GM18867 (cell line): ENCODE measurements around the gene ZNF749.
"Not testable (repeated sequence)": the region's sequence is repeated elsewhere in the genome, so short reads cannot be mapped to it uniquely, and the experiment has no call there.

ENCODE experiments used
- ATAC-seq: cut with Tn5 transposase; IDR thresholded peaks from one replicate; pipeline ENCODE4 v1.9.1; 2021; ENCODE audit warnings: mild to moderate bottlenecking, moderate library complexity; ENCODE audit not compliant: unreplicated experiment

Gene ZNF749

DNA sequence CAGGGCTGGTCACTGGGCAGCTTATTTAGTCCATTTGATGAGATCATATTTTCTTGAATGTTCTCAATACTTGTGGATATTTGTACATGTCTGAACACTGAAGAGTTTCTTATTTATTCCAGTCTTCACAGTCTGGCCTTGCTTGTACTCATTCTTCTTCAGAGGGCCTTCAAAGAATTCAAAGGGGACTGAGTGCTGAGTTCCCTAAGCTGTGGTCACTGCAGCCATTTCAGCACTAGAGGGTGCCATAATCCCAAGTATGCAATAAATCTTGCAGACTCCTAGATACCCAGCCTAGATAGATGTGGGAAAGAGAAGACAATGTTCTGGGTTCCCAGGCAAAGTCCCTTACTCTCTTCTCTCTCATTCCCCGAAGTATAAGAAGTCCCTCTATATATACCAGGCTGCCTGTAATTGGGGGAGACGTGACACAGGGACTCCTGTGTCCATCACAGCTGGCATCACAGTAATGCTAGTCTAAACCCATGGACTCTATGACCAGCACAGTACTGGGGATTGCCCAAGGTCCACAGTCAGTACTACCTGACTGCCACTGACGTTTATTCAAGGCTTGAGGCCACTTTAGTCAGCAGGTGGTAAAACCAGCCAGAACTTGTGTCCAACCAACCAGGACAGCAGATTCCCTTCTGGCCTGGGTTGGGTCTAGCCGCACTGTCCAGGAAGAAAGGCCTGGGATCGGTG is 30.7 kb downstream of the ZNF749 start:
- ATAC-seq: no peak

DNA sequence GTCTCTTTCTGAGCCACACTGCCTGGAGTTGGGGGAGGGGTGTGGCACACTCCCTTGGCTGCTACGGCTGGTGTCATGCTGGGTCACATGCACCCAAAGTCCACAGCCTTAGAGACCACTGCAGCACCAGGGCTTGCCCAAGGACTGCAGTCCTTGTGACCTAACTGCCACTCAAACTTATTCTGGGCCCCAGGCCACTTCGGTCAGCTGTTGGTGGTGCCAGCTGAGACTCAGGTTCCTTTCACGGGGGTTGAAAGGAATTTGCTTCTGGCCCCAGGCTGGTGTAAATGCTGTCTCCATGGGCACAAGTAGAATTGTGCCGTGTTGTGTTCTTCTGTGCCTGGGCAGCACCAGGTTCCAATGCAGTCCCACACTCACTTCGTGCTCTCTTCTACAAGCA is 31.4 kb downstream of the ZNF749 start:
- no peak for ATAC-seq

DNA sequence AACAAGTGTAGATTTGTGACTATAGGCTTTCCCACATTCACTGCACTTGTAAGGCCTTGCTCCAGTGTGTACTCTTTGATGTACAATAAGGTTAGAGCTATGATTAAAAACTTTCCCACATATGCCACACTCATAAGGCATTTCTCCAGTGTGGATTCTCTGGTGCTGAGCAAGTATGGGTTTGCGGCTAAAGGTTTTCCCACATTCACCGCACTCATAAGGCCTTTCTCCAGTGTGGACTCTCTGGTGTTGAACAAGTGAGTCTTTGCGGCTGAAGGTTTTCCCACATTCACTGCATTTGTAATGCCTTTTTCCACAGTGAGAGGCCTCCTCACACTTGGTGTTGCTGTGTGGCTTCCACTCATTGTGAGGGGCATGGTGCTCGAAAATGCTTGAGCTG is 38.5 kb downstream of the ZNF749 start:
- no peak for ATAC-seq

DNA sequence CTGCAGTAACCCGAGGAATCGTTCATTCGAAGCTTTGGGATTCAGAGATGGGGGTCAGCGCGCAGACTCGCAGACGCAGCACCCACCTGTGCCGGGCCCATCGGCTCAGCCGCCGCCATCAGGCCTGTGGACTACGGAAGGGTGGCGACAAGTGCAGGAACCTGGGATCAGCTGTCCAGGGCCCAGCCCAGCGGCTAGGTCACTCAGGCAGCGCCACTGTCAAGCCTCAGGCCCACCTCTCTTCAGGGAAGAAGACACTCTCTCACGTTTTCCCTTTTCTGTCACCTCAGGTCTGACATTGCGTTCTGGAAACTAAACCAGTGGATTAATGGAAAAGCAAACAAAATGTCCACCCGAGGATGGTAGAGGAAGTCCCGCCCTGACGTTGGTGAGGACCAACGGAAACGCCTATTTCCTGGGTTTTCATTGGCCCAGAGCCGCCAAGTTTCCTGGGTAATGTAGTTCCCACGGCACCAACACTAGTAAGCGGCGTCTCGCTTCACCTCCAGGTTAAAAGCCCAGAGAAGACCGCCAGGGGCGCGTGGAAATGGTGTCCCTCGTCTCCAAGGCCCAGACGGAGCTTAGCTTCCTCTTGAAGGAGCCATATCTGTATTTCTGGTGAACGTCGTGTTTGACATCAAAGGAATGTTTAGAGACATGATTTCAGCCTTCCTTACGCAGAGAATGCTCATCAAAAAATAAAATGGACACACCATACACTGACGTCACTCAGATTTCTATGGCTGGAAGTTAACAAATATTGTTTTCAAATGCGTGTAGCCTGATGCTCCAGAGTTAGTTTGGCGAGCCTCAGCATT is 42.3 kb downstream of the ZNF749 start, which contains the start of gene ZNF772:
ZNF772 (minus strand) TSS at position 376 of the 818 bp plus-strand sequence; CDS start at position 119, 257 bp downstream.
- peak; percentile 93 for ATAC-seq

DNA sequence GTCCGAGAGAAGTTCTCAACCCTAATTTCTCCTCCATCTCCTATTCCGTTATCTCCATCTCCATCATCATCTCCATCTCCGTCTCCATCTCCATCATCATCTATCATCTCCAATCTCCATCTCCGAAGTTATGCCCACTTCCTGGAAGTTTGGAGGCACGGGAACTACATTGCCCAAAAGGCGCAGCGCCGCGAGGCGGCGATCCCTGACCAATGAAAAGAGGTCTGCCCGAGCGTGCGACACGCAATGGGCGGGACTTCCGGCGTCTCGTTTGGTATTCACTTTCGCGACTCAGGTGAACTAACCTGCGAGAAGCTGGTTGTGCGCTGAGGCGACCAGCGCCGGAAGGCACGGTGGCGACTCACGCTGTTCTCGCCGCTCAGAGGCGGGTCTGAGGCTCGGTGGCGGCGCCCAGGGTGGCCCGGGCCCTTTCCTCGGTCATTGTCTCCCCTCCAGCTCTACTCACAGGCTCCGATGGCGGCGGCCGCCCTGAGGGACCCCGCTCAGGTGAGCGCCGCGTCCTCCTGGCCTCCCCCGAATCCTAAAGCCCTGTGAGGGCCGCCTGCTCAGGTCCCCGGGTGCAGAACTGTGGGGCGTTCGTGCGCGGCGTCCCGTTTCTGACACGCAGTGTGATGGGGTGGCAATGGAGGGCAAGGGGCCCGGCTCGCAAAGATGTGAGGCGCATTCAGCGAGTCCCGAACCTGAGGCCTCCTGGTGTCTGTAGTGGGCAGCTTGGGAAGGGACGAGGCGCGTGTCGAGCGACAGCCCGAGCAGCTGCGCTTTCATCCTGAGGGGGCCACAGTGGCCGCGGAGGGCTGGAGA is 52.6 kb downstream of the ZNF749 start, which contains the start of gene ZNF419:
ZNF419 (plus strand) TSS at position 274 of the 822 bp plus-strand sequence; CDS start at position 475, 201 bp downstream.
- ATAC-seq: peak; percentile 96

DNA sequence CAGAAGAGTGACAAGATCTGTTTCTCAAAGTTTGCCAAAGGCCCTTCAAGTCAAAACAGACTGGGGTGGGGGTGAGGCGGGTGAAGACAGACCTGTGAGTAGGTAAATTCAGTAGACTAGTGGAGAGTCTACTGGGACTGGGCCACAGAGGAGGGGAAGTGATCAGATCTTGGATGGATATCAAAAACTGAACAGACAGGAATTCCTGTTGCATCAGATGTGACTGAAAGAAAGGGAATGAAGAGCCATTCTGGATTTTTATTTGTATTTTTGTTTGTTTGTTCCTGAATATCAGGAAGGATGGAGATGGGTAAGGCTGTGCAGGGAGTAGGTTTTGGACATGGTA is 53.1 kb downstream of the ZNF749 start:
- ATAC-seq: not testable (repeated sequence)
